ENCODE data around the gene ARG1.
"Not testable (repeated sequence)": the region's sequence is repeated elsewhere in the genome, so short reads cannot be mapped to it uniquely, and the experiment has no call there.

Gene ARG1

GRCh38 chr6:131572686-131573415, at the start of gene ARG1:
ARG1 (plus strand) TSS chr6:131573226; CDS start chr6:131573283, 57 bp downstream.
- no peak for DNase-seq (ENCODE audit: low read depth)

DNA sequence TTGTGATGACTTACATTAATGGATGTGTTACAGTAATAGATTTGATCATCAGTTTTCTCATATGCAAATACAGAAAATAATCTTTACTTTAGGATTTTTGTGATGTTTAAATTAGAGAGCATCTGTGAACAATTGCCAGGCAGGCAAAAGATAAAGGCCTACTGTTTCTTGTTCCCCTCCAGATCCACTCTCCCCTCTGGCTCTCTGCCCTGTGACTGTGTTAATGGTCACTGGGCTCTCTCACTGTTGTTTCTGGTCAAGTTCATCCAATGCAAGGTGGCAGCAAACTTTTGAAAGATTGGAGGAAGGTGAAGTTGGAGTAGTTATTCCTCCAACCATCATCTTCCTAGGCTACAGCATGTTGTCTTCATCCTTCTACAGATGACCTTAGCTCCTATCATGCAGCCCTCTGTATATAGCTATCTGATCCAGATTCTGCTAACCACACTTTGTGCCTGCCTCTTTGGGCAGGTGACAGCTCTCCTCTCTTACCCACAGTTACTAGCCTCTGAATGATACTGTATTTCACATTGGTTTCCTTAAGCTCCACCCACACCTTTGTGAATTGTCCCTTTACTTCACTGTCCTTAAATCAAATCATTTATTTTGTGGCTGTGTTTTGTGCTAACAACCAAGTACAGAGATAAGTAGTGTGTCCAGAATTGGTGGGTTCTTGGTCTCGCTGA, 48.9 kb upstream of the ARG1 start:
- no peak for DNase-seq (ENCODE audit: low read depth)

DNA sequence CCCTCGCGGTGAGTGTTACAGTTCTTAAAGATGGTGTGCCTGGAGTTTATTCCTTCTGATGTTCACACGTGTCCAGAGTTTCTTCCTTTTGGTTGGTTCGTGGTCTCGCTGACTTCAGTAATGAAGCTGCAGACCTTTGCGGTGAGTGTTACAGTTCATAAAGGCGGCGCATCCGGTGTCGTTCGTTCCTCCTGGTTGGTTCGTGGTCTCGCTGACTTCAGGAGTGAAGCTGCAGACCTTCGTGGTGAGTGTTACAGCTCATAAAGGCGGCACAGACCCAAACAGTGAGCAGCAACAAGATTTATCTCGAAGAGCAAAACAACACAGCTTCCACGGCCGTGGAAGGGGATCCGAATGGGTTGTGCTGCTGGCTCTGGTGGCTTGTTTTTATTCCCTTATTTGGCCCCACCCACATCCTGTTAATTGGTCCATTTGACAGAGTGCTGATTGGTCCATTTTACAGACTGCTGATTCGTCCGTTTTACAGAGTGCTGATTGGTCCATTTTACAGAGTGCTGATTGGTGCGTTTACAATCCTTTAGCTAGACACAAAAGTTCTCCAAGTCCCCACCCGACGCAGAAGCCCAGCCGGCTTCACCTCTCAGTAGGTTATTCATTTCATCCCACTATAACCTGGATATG, 48.2 kb upstream of the ARG1 start:
- no peak for DNase-seq (ENCODE audit: low read depth)

- DNase-seq (ENCODE audit: low read depth): not testable (repeated sequence)
Measured at GRCh38 chr6:131530936-131531335, 42.1 kb upstream of the ARG1 start.

DNA sequence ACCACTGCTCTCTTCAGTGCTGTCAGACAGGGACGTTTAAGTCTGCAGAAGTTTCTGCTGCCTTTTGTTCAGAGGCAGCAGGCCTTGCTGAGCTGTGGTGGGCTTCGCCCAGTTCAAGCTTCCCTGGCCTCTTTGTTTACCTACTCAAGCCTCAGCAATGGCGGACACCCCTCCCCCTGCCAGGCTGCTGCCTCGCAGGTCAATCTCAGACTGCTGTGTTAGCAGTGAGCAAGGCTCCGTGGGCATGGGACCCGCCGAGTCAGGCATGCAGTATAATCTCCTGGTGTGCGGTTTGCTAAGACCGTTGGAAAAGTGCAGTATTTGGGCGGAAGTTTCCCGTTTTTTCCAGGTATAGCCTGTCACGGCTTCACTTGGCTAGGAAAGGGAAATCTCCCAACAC, 41.3 kb upstream of the ARG1 start:
- not testable (repeated sequence) for DNase-seq (ENCODE audit: low read depth)

DNA sequence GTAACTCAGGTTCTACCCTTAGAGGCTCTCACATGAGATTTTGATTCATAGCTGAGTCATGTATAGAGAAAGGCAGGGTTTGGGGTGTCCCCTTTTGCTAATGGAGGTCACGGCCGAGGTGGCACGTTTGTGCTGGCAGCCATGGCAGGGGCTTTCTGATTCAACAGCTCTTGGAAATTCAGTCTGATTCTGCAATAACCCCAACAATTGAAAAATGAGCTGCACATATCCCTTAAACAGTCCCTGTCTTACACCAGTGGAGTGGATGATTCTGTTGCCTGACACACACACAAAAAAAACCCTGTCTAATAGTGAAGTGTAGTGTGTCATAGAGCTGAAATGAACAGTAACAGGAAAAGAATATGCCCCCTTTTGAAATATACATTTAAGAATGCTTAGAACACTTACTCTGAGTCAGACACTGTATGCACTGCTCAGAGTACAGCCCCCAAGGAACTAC, 40.4 kb upstream of the ARG1 start:
- DNase-seq (ENCODE audit: low read depth): no peak

DNA sequence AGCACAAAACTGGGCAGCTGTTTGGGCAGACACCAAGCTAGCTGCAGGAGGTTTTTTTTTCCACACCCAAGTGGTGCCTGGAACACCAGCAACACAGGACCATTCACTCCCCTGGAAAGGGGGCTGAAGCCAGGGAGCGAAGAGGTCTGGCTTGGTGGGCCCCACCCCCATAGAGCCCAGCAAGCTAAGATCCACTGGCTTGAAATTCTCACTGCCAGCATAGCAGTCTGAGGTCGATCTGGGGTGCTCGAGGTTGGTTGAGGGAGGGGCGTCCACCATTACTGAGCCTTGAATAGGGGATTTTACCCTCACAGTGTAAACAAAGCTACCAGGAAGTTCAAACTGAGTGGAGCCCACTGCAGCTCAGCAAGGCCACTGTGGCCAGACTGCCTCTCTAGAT, 34.4 kb upstream of the ARG1 start:
- DNase-seq (ENCODE audit: low read depth): not testable (repeated sequence)

DNA sequence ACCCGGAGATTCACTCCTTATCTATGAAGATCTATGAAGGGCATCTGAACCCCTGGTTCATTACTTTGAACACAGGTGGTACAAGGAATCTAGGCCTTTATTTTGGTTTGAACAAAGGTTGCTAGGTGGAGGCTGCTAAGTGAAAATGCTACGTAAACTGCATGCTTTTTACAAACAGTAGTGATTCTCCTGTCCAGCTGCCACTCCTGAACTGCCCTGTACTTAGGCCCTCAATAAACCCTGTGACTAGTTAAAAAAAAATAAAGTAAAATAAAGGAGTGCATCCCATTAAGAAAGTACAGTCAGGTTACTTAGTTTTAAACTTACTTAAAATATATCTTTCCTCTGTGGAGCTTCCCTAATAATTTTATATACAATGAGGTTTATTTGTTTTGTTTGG, 27.7 kb upstream of the ARG1 start:
- no peak for DNase-seq (ENCODE audit: low read depth)

GRCh38 chr6:131547488-131547887, 25.5 kb upstream of the ARG1 start:
- DNase-seq (ENCODE audit: low read depth): no peak

- no peak for DNase-seq (ENCODE audit: low read depth)
Measured at GRCh38 chr6:131548441-131548840, 24.6 kb upstream of the ARG1 start.

DNA sequence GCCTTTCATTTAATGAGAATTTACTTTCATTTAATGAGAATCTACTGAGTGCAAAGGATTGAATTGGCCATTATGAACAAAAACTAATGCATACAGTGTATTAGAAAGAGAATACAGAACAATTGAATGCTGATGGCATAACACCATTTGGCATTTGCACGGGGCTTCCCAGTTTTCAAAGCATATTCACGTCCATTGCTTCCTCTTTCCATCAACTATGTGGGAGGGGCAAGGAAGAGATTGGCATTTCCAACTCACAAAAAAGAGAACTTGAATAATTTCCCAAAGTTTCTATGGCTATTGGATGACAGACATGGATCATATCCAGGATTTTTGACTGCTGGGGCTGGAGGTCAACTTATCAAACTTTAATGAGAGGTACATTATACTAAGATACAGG, 23.2 kb upstream of the ARG1 start:
- no peak for DNase-seq (ENCODE audit: low read depth)

DNA sequence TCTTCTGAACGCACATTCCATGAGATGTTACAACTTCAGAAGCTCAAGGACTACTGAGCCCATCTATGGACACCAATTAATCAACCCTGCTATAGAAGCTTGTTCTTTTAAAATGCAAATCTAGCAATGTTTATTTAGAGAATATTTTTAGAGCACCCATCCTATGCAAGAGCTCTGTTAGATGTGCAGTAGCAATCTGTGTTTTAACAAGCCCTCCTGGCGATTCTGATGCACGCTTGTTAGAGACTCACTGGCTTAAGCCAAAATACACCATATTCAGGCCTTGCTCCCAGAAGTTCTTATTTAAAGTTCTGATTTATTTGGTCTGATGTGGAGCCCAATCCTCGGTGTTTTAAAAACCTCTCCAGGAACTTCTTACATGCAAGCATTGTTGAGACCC, 21.1 kb upstream of the ARG1 start:
- DNase-seq (ENCODE audit: low read depth): no peak

GRCh38 chr6:131552572-131552971, 20.5 kb upstream of the ARG1 start:
- no peak for DNase-seq (ENCODE audit: low read depth)

DNA sequence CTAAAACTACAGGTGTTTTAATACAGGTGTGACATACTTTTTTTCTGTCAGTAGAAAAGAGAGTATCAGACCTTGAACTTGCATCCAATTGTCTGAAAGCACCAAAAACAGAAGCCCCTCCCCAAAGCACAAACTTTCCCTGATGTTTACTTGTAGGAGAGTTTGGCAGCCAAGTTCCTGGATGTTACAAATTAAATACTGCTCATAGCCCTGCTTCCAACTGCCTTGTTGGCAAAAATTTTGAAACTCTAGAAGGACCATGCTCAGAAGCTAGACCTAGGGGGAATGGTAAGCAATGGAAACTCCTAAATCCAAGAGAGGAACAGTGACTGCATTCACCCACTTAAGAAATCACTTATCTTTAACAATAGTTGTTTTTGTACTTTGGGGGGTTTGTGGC, 17.0 kb upstream of the ARG1 start:
- no peak for DNase-seq (ENCODE audit: low read depth)

- no peak for DNase-seq (ENCODE audit: low read depth)
Measured at GRCh38 chr6:131558922-131559321, 14.1 kb upstream of the ARG1 start.

GRCh38 chr6:131561925-131562707, 10.9 kb upstream of the ARG1 start:
- DNase-seq (ENCODE audit: low read depth): no peak

DNA sequence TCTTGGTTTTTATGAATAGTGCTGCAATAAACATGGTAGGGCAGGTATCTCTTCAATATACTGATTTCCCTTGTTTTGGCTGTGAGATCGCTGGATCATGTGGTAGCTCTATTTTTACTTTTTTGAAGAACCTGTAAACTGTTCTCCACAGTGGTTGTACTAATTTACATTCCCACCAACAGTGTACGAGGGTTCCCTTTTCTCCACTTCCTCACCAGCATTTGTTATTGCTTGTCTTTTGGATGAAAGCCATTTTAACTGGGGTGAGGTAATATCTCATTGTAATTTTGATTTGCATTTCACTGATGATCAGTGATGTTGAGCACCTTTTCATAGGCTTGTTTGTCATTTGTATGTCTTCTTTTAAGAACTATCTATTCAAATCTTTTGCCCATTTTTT, 8.0 kb upstream of the ARG1 start:
- no peak for DNase-seq (ENCODE audit: low read depth)

- DNase-seq (ENCODE audit: low read depth): no peak
Measured at GRCh38 chr6:131568726-131569125, 4.3 kb upstream of the ARG1 start.

- no peak for DNase-seq (ENCODE audit: low read depth)
Measured at GRCh38 chr6:131574133-131574532, 1.1 kb downstream of the ARG1 start.

DNA sequence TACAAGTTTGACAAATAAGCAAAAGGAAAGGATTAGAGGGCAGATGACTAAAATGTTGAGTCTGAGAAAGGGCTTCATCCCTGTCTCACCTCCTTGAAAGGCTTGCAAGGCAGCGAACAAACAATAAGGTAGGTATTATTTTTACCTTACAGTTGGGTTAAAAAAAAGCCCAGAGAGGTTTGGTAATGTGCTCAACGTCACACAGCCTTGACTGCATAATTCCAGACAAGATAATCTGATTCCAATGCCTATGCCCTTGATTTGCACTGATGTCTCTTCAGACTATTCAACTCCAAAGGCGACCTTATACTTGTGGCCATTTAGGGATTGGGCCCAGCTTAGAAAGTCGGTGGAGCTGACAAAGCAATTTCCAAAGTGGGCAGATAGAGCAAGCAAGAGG, 1.7 kb downstream of the ARG1 start:
- DNase-seq (ENCODE audit: low read depth): no peak

DNA sequence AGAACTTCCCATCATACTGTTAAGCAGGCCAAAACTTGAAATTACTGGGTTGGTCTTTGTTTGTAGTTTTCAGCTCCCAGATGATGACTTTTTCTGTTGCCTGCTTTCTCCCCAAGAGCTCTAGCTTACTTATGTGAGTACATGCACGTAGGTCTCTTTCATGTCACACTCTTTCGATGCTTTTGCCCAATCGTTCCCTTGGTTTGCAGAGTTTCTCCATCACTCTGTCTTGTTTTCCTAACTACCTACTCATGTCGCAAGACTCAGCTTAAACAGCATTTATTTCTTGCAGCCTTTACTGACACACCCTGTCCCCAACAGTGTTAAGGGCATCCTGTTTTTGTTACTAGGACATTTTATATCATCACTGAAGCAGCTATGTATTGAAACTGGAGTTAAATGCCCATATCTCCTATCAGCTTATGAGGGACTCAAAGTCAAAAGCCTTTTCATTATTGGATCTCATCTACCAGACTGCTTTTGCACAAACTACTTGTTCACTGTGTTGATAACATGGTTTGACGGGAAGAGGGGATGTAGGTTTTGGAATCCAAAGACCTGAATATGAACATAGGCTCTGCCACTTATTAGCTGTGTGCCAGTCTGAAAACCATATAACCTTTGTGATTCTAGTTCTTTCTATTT, 2.9 kb downstream of the ARG1 start:
- DNase-seq (ENCODE audit: low read depth): no peak

DNA sequence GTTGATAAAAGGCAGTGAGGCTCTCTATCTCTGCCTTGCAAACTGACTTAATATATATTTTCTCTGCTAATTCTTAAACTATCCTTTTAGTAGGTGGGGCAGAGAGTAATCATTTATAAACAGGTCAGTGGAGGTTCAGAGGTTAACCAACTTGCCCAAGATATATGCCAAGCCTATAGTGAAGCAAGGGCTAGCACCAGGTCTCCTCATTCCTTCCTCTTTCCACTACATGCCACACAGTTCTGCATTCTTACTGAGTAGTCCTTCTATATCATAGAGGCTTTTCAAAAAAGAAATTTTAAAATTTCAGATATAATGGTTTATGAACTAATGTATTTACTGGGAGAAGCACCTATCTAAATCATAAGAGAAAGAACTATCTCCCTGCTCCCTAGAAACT, 8.5 kb downstream of the ARG1 start:
- no peak for DNase-seq (ENCODE audit: low read depth)
